H1 (cell line): ENCODE results near the gene NDUFA11. TPM values are rescaled to one million over a fixed set of nuclear protein-coding genes. Genes with fewer than 3 reads are reported as not detected.
A peak's percentile ranks its signal among the peaks of the same experiment; 100 is the strongest.

ENCODE experiments used
- CTCF ChIA-PET: fragments of 300-600 bp; sonication (Branson Sonifier 250); formaldehyde crosslinking; loops from one replicate; lab custom pipeline; 2021; ENCODE audit not compliant: partially characterized antibody; lab: Charles Lee
- POLR2A ChIA-PET: fragments of 300-600 bp; sonication (Branson Sonifier 250); formaldehyde crosslinking; loops from one replicate; lab custom pipeline; 2021; ENCODE audit warnings: inconsistent platforms; ENCODE audit not compliant: partially characterized antibody; lab: Charles Lee
- DNase-seq, 2 experiments: peaks; one replicate each; pipeline versions ENCODE4 v3.0.0 to v3.0.0-alpha.2; 2010 to 2022; ENCODE audit warnings: low spot score in 2 of 2, low read depth in 1 of 2, mixed read lengths in 1 of 2
- FAIRE-seq: peaks from 2 replicates; lab custom pipeline; 2011; peaks lifted over from hg19 to GRCh38; lab: Jason Lieb, UNC
- H2AFZ ChIP-seq: 2 replicates; pipeline ENCODE4 v1.8.1; 2012; ENCODE audit warnings: low read length, inconsistent platforms
- H2AK5ac ChIP-seq: 2 replicates; pipeline ENCODE4 v1.6.1; 2013; ENCODE audit warnings: low read depth, low read length
- H2BK120ac ChIP-seq: replicated peaks from 2 replicates; pipeline ENCODE3; 2013; ENCODE audit warnings: low read depth, low read length, inconsistent platforms
- H2BK12ac ChIP-seq: 2 replicates; pipeline ENCODE4 v1.6.1; 2013; ENCODE audit warnings: low read depth, low read length
- H2BK15ac ChIP-seq: 2 replicates; pipeline ENCODE4 v1.6.1; 2013; ENCODE audit warnings: low read length
- H2BK20ac ChIP-seq: 2 replicates; pipeline ENCODE4 v1.6.1; 2013; ENCODE audit warnings: low read length
- H2BK5ac ChIP-seq: 2 replicates; pipeline ENCODE4 v1.6.1; 2013; ENCODE audit warnings: low read depth, low read length
- H3K14ac ChIP-seq: 2 replicates; pipeline ENCODE4 v1.6.1; 2013; ENCODE audit warnings: inconsistent platforms; ENCODE audit not compliant: insufficient read length
- H3K18ac ChIP-seq: 2 replicates; pipeline ENCODE4 v1.6.1; 2013; ENCODE audit warnings: low read length; ENCODE audit errors: extremely low read depth
- H3K23ac ChIP-seq: 2 replicates; pipeline ENCODE4 v1.6.1; 2013; ENCODE audit warnings: inconsistent platforms; ENCODE audit not compliant: insufficient read length
- H3K23me2 ChIP-seq: 2 replicates; pipeline ENCODE4 v1.6.1; 2013; ENCODE audit warnings: low read depth, low read length
- H3K27ac ChIP-seq: 2 replicates; pipeline ENCODE4 v1.6.1; 2011; ENCODE audit warnings: low read depth, low read length, inconsistent platforms
- H3K27me3 ChIP-seq, 4 experiments: replicated peaks in 1 of 4; 1 replicate in 1 of 4; 2 replicates in 3 of 4; pipeline versions ENCODE4 v1.6.1 to v1.8.1; 2011 to 2013; ENCODE audit warnings: low read length in 3 of 4, mild to moderate bottlenecking in 3 of 4, inconsistent platforms in 2 of 4, mixed read lengths in 2 of 4, moderate library complexity in 1 of 4; ENCODE audit not compliant: control insufficient read depth in 3 of 4, insufficient read depth in 3 of 4; ENCODE audit errors: extremely low read depth in 1 of 4
- H3K36me3 ChIP-seq, 4 experiments: 2 replicates each; pipeline versions ENCODE4 v1.6.1 to v1.8.1; 2011 to 2013; ENCODE audit warnings: mild to moderate bottlenecking in 4 of 4, low read length in 3 of 4, moderate library complexity in 2 of 4, control low read depth in 1 of 4, inconsistent platforms in 1 of 4; ENCODE audit not compliant: insufficient read depth in 4 of 4, control insufficient read depth in 2 of 4
- H3K4ac ChIP-seq: replicated peaks from 2 replicates; pipeline ENCODE3; 2013; ENCODE audit warnings: low read length, low read depth, mixed read lengths, inconsistent platforms; ENCODE audit not compliant: insufficient read length
- H3K4me1 ChIP-seq, 4 experiments: replicated peaks in 1 of 4; 1 replicate in 1 of 4; 2 replicates in 3 of 4; pipeline versions ENCODE4 v1.6.1 to v1.8.1; 2011 to 2013; ENCODE audit warnings: low read length in 3 of 4, inconsistent platforms in 2 of 4, mixed read lengths in 1 of 4; ENCODE audit not compliant: insufficient read depth in 4 of 4, control insufficient read depth in 3 of 4
- H3K4me2 ChIP-seq, 2 experiments: 2 replicates each; pipeline versions ENCODE4 v1.6.1 to v1.8.1; 2011 to 2013; ENCODE audit warnings: low read depth in 2 of 2, low read length in 2 of 2, control low read depth in 1 of 2, inconsistent platforms in 1 of 2, mild to moderate bottlenecking in 1 of 2; ENCODE audit not compliant: insufficient read depth in 1 of 2
- H3K4me3 ChIP-seq, 4 experiments: fragments of 200-600, 300-600 bp in 1 of 4; sonication (generic), shearing (Covaris generic), sonication (Bioruptor Twin) in 1 of 4; 2 replicates each; pipeline versions ENCODE4 v1.5.1 to v1.8.1; 2011 to 2016; ENCODE audit warnings: low read length in 4 of 4, low read depth in 3 of 4, control low read depth in 2 of 4, inconsistent platforms in 2 of 4, mild to moderate bottlenecking in 2 of 4, mixed read lengths in 1 of 4, moderate library complexity in 1 of 4; ENCODE audit not compliant: insufficient read depth in 2 of 4; ENCODE audit errors: extremely low read depth in 1 of 4
- H3K56ac ChIP-seq: replicated peaks from 2 replicates; pipeline ENCODE3; 2013; ENCODE audit warnings: low read depth, mild to moderate bottlenecking, mixed read lengths, low read length, inconsistent platforms; ENCODE audit not compliant: insufficient read length
- H3K79me1 ChIP-seq: 2 replicates; pipeline ENCODE4 v1.6.1; 2013; ENCODE audit warnings: low read depth, low read length, control low read depth
- H3K79me2 ChIP-seq, 2 experiments: 2 replicates each; pipeline versions ENCODE4 v1.6.1 to v1.8.1; 2012 to 2013; ENCODE audit warnings: low read length in 2 of 2, mild to moderate bottlenecking in 2 of 2, inconsistent platforms in 1 of 2; ENCODE audit not compliant: insufficient read depth in 2 of 2, control insufficient read depth in 1 of 2
- H3K9ac ChIP-seq, 4 experiments: replicated peaks in 1 of 4; 1 replicate in 1 of 4; 2 replicates in 3 of 4; pipeline versions ENCODE4 v1.6.1 to v1.8.1; 2011 to 2013; ENCODE audit warnings: low read depth in 3 of 4, low read length in 3 of 4, control low read depth in 2 of 4, mild to moderate bottlenecking in 2 of 4, moderate library complexity in 2 of 4, inconsistent platforms in 1 of 4; ENCODE audit errors: extremely low read depth in 1 of 4
- H3K9me3 ChIP-seq, 2 experiments: 2 replicates each; pipeline versions ENCODE4 v1.6.1 to v1.8.1; 2012 to 2013; ENCODE audit warnings: mild to moderate bottlenecking in 2 of 2, moderate library complexity in 2 of 2, control low read depth in 1 of 2, inconsistent platforms in 1 of 2, low read depth in 1 of 2, low read length in 1 of 2, mixed read lengths in 1 of 2; ENCODE audit not compliant: insufficient read depth in 2 of 2
- H4K20me1 ChIP-seq, 2 experiments: replicated peaks in 1 of 2; 2 replicates each; pipeline versions ENCODE3 to v1.8.1; 2011 to 2013; ENCODE audit warnings: inconsistent platforms in 2 of 2, low read length in 2 of 2, mild to moderate bottlenecking in 1 of 2; ENCODE audit not compliant: insufficient read depth in 2 of 2, control insufficient read depth in 1 of 2
- H4K5ac ChIP-seq: 2 replicates; pipeline ENCODE4 v1.6.1; 2013; ENCODE audit warnings: low read length, low read depth, mixed read lengths, inconsistent platforms; ENCODE audit not compliant: insufficient read length
- H4K8ac ChIP-seq: 2 replicates; pipeline ENCODE4 v1.8.0; 2013; ENCODE audit warnings: mild to moderate bottlenecking, moderate library complexity, low read length, inconsistent platforms; ENCODE audit not compliant: insufficient read depth; ENCODE audit errors: extremely low read depth
- H4K91ac ChIP-seq: replicated peaks from 2 replicates; pipeline ENCODE3; 2013; ENCODE audit warnings: low read length, mixed read lengths, inconsistent platforms; ENCODE audit not compliant: insufficient read length
- CHD2 ChIP-seq: IDR thresholded peaks from 2 replicates; pipeline ENCODE4 v1.6.1; 2012; ENCODE audit warnings: low read length, improper control_type of control experiment
- CREB1 ChIP-seq: IDR thresholded peaks from 2 replicates; pipeline ENCODE4 v1.6.1; 2012; ENCODE audit warnings: inconsistent platforms
- CTCF ChIP-seq, 3 experiments: IDR thresholded peaks; 1 replicate in 2 of 3; 2 replicates in 1 of 3; pipeline versions ENCODE4 v1.5.1 to v1.6.1; 2011; ENCODE audit warnings: low read length in 3 of 3, mild to moderate bottlenecking in 3 of 3, inconsistent platforms in 2 of 3, low read depth in 1 of 3, moderate library complexity in 1 of 3; ENCODE audit not compliant: insufficient read depth in 1 of 3; ENCODE audit errors: control extremely low read depth in 1 of 3
- EGR1 ChIP-seq: IDR thresholded peaks from 2 replicates; pipeline ENCODE4 v1.6.1; 2011; ENCODE audit warnings: low read depth, low read length, borderline replicate concordance
- EZH2 ChIP-seq: fragments of 200-600 bp; sonication (generic); IDR thresholded peaks from 2 replicates; pipeline ENCODE4 v1.7.1; 2012; ENCODE audit warnings: low read depth, mild to moderate bottlenecking, moderate library complexity, low read length, inconsistent platforms; ENCODE audit not compliant: severe bottlenecking
- FOSL1 ChIP-seq: IDR thresholded peaks from 2 replicates; pipeline ENCODE4 v1.6.1; 2011; ENCODE audit warnings: mild to moderate bottlenecking, low read depth, low read length, moderate library complexity; ENCODE audit not compliant: insufficient read depth
- JUND ChIP-seq: IDR thresholded peaks from 2 replicates; pipeline ENCODE4 v1.6.1; 2011; ENCODE audit warnings: mild to moderate bottlenecking, improper control_type of control experiment, low read length
- POLR2A ChIP-seq, 2 experiments: IDR thresholded peaks; 1 replicate in 1 of 2; 2 replicates in 1 of 2; pipeline ENCODE4 v1.6.1; 2011; ENCODE audit warnings: low read depth in 2 of 2, low read length in 2 of 2, mild to moderate bottlenecking in 2 of 2; ENCODE audit errors: control extremely low read depth in 1 of 2
- POU5F1 ChIP-seq: IDR thresholded peaks from 2 replicates; pipeline ENCODE4 v1.6.1; 2011; ENCODE audit warnings: low read depth, mild to moderate bottlenecking, low read length, moderate library complexity
- SP2 ChIP-seq: IDR thresholded peaks from 2 replicates; pipeline ENCODE4 v1.6.1; 2012; ENCODE audit warnings: mild to moderate bottlenecking, low read length, inconsistent platforms
- TBP ChIP-seq: IDR thresholded peaks from 2 replicates; pipeline ENCODE4 v1.6.1; 2011; ENCODE audit warnings: low read depth, low read length, improper control_type of control experiment
- WGBS, 2 experiments: shearing (Covaris generic) in 1 of 2; methylation state at CpG; one replicate each; pipeline versions ENCODE4 v1.1.6 to v1.1.7; 2013 to 2015; ENCODE audit warnings: low lambda C conversion rate in 2 of 2, mixed read lengths in 2 of 2, inconsistent platforms in 1 of 2, low coverage in 1 of 2, missing lambda C conversion rate in 1 of 2; ENCODE audit not compliant: insufficient replicate concordance in 2 of 2, insufficient coverage in 1 of 2, insufficient read length in 1 of 2; ENCODE audit errors: extremely low coverage in 1 of 2, missing lambda C conversion rate in 1 of 2; 5-methylcytosine and 5-hydroxymethylcytosine counted together
- polyA plus RNA-seq, 7 experiments: library from polyadenylated mRNA; depleted of rRNA in 3 of 7; stranded (reverse) in 5 of 7; unstranded in 2 of 7; fragments of >200 nt in 5 of 7; fragments of 200-250 nt in 2 of 7; gene quantifications; 1 replicate in 5 of 7; 2 replicates in 1 of 7; 4 replicates in 1 of 7; pipeline versions ENCODE4 v1.2.1 to v1.2.3, GENCODE V29; 2011 to 2013; ENCODE audit warnings: missing spikeins in 2 of 7, mixed read lengths in 2 of 7
- total RNA-seq: library from RNA; stranded (reverse); fragmentation: NEBNext Ultra II Directional; extraction: Animal tissue kit (Norgen Biotek cat#: 25700); gene quantifications from 2 replicates; pipeline ENCODE4 v1.2.1, GENCODE V29; 2021

NDUFA11 gene
- total and polyA plus RNA-seq, 2 of the 8 experiments (the other 6 are each of a cell fraction or from before 2014, with no cell fraction given), result 205 to 1,037 TPM

GRCh38 chr19:5905114-5905778 lies 1.7 kb upstream of the NDUFA11 start:
- H2BK20ac ChIP-seq, result no peak overlapping the region
- H3K9ac ChIP-seq, result peak overlapping the region; percentile 8 to 65 (median 54); a peak in 6 of 7 replicates
- H3K36me3 ChIP-seq, result no peaks in the 10 kb centered on the region
- H4K20me1 ChIP-seq, result peaks cover 3 to 7% of the 10 kb centered on the region in 2 experiments
- H3K27ac ChIP-seq, result no peak overlapping the region
- H3K23ac ChIP-seq, result no peak overlapping the region
- DNase-seq (no peak), FAIRE-seq (no peak)
- no peaks in the 10 kb centered on the region for H3K27me3 ChIP-seq
- H2AK5ac ChIP-seq, result no peak overlapping the region
- peaks cover 9% of the 10 kb centered on the region for H3K23me2 ChIP-seq
- no peak overlapping the region for H4K91ac ChIP-seq
- no peak overlapping the region for H4K5ac ChIP-seq
- peaks cover 0 to 5% (median 0%) of the 10 kb centered on the region in 4 experiments; a peak in 4 of 7 replicates for H3K4me1 ChIP-seq
- POLR2A ChIA-PET, result interaction anchor here (1.9 to 6.1 kb wide), 6 partner anchors 8 to 101 kb away, joined by 4 to 49 read pairs (median 14); partner anchors contain the start of gene CAPS
- no peak overlapping the region for H3K18ac ChIP-seq
- no peak overlapping the region for H2BK120ac ChIP-seq
- WGBS, 2 experiments, result 55% methylated on average over 31 of the region's 31 CpGs; no CpG with 5 or more reads in 1 of the 2 experiments
- CTCF ChIA-PET, result interaction anchor here (1.6 to 6.5 kb wide), 2 partner anchors 99 to 101 kb away, joined by 3 to 43 read pairs; partner anchors contain the start of gene NRTN
- H3K4me2 ChIP-seq, result peak overlapping the region; percentile 58 to 90
- H2BK12ac ChIP-seq, result no peak overlapping the region
- 0 out of 2 replicates have a peak overlapping the region, but pooled peaks have one; percentile 19 for H2AFZ ChIP-seq
- no peaks in the 10 kb centered on the region for H3K9me3 ChIP-seq
- no peak overlapping the region for H3K4ac ChIP-seq
- no peak overlapping the region for H3K56ac ChIP-seq
- H3K14ac ChIP-seq, result no peak overlapping the region
- H3K79me2 ChIP-seq, result peaks cover 3 to 25% of the 10 kb centered on the region in 2 experiments; a peak in 3 of 4 replicates
- no peak overlapping the region for H2BK15ac ChIP-seq
- H4K8ac ChIP-seq, result peak overlapping the region; percentile 60
- H3K79me1 ChIP-seq, result peaks cover 5% of the 10 kb centered on the region
- H3K4me3 ChIP-seq, result peak overlapping the region; percentile 69 to 99 (median 86)
- no peak overlapping the region for H2BK5ac ChIP-seq
- TF ChIP-seq SP2 (no peak), TBP (no peak), POU5F1 (no peak), FOSL1 (no peak), JUND (no peak), EGR1 (no peak), EZH2 (no peak), CTCF (IDR thresholded peaks at IDR 0.05; ENCODE audit: control extremely low read depth in 1 of 3, insufficient read depth in 1 of 3, low read depth in 1 of 3, low read length in 3 of 3) (no peak), CHD2 (no peak), CREB1 (no peak), POLR2A (IDR thresholded peaks at IDR 0.05; ENCODE audit: control extremely low read depth in 1 of 2, low read depth in 2 of 2, low read length in 2 of 2) (no peak)
